NB4 (cell line): Measurements from ENCODE around the gene TBC1D17.

Source experiments
- TF ChIP-seq, protein P1 (sequence below): IDR thresholded peaks from one replicate; pipeline ENCODE4 v1.5.1; 2012; ENCODE audit warnings: low read depth, low read length
- TF ChIP-seq, protein P2 (sequence below): IDR thresholded peaks from 2 replicates; pipeline ENCODE4 v1.6.1; 2011; ENCODE audit warnings: low read depth, low read length

DNA sequence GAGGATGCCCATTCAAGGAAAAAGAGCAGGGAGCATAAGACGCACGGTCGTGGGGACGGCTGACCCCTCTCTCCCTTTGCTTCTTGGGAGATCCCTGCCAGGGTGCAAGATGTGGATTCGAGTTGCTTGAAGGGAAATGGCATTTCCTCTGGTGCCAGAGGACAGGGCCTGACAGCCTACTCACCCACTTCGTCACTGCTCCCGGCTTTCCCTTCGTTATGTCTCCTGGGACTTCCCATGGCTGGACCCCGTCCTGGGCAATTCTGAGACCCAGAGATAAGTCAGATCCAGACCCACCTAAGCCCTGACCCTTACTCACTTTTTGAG is 1.2 kb downstream of the TBC1D17 start:
- TF ChIP-seq, protein P1, sequence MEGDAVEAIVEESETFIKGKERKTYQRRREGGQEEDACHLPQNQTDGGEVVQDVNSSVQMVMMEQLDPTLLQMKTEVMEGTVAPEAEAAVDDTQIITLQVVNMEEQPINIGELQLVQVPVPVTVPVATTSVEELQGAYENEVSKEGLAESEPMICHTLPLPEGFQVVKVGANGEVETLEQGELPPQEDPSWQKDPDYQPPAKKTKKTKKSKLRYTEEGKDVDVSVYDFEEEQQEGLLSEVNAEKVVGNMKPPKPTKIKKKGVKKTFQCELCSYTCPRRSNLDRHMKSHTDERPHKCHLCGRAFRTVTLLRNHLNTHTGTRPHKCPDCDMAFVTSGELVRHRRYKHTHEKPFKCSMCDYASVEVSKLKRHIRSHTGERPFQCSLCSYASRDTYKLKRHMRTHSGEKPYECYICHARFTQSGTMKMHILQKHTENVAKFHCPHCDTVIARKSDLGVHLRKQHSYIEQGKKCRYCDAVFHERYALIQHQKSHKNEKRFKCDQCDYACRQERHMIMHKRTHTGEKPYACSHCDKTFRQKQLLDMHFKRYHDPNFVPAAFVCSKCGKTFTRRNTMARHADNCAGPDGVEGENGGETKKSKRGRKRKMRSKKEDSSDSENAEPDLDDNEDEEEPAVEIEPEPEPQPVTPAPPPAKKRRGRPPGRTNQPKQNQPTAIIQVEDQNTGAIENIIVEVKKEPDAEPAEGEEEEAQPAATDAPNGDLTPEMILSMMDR = no peak
- TF ChIP-seq, protein P2, sequence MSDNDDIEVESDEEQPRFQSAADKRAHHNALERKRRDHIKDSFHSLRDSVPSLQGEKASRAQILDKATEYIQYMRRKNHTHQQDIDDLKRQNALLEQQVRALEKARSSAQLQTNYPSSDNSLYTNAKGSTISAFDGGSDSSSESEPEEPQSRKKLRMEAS = no peak
